IMR-90 (cell line): Measurements from ENCODE around the gene GP1BA. TPM values are rescaled to one million over a fixed set of nuclear protein-coding genes. Genes with fewer than 3 reads are reported as not detected.

Source experiments
- ATAC-seq: fragments of 200-7000 bp; cut with Tn5 transposase; 2 replicates; pipeline ENCODE4 v1.9.1; 2020; ENCODE audit warnings: low read depth, mild to moderate bottlenecking, moderate library complexity
- BruUV-seq: library from RNA; stranded (reverse); fragments of 400-500 nt; replicated peaks from 2 replicates; lab custom pipeline; 2021; lab: Mats Ljungman, UMichigan
- CTCF ChIA-PET: fragments of 300-600 bp; formaldehyde crosslinking; extraction: SDS; loops from one replicate; lab custom pipeline; 2021; ENCODE audit warnings: antibody characterized with exemption; lab: Yijun Ruan, JAX
- POLR2A ChIA-PET: fragments of 300-600 bp; sonication (Branson Sonifier 250); formaldehyde crosslinking; loops from one replicate; lab custom pipeline; 2022; ENCODE audit warnings: antibody characterized with exemption; ENCODE audit not compliant: unreplicated experiment; lab: Charles Lee
- DNase-seq: peaks from one replicate; pipeline ENCODE4 v3.0.0; 2013
- H2AFZ ChIP-seq: replicated peaks from 2 replicates; pipeline ENCODE3; 2013; ENCODE audit warnings: low read length, mild to moderate bottlenecking; ENCODE audit not compliant: poor library complexity
- H2AK5ac ChIP-seq: 2 replicates; pipeline ENCODE4 v1.6.1; 2013; ENCODE audit warnings: low read depth, low read length, inconsistent platforms
- H2AK9ac ChIP-seq: replicated peaks from 2 replicates; pipeline ENCODE3; 2013; ENCODE audit warnings: mild to moderate bottlenecking, low read depth, low read length, moderate library complexity; ENCODE audit not compliant: poor library complexity
- H2BK120ac ChIP-seq: 2 replicates; pipeline ENCODE4 v1.6.1; 2013; ENCODE audit warnings: low read depth, low read length, inconsistent platforms
- H2BK15ac ChIP-seq: 3 replicates; pipeline ENCODE4 v1.6.1; 2013; ENCODE audit warnings: low read depth, low read length, inconsistent platforms
- H2BK20ac ChIP-seq: 2 replicates; pipeline ENCODE4 v1.6.1; 2013; ENCODE audit warnings: low read depth, mild to moderate bottlenecking, inconsistent platforms, low read length, moderate library complexity
- H2BK5ac ChIP-seq: 2 replicates; pipeline ENCODE4 v1.6.1; 2013; ENCODE audit warnings: mild to moderate bottlenecking, low read depth, low read length, inconsistent platforms; ENCODE audit not compliant: poor library complexity, severe bottlenecking
- H3K14ac ChIP-seq: replicated peaks from 2 replicates; pipeline ENCODE4 v1.6.1; 2013; ENCODE audit warnings: low read depth, low read length, inconsistent platforms
- H3K18ac ChIP-seq: 2 replicates; pipeline ENCODE4 v1.6.1; 2013; ENCODE audit warnings: low read depth, low read length, control low read depth
- H3K23ac ChIP-seq: 2 replicates; pipeline ENCODE4 v1.6.1; 2013; ENCODE audit warnings: low read depth, low read length, inconsistent platforms
- H3K27ac ChIP-seq: 2 replicates; pipeline ENCODE4 v1.5.1; 2013; ENCODE audit warnings: mild to moderate bottlenecking, control low read depth, low read length; ENCODE audit not compliant: insufficient read depth
- H3K27me3 ChIP-seq: 2 replicates; pipeline ENCODE4 v1.6.1; 2013; ENCODE audit warnings: low read length; ENCODE audit not compliant: control insufficient read depth, insufficient read depth
- H3K36me3 ChIP-seq: 2 replicates; pipeline ENCODE4 v1.6.1; 2013; ENCODE audit warnings: low read length, mixed read lengths; ENCODE audit not compliant: control insufficient read depth, insufficient read depth
- H3K4ac ChIP-seq: 2 replicates; pipeline ENCODE4 v1.6.1; 2013; ENCODE audit warnings: low read depth, low read length, inconsistent platforms
- H3K4me1 ChIP-seq: 2 replicates; pipeline ENCODE4 v1.6.1; 2013; ENCODE audit warnings: low read length, mixed read lengths; ENCODE audit not compliant: control insufficient read depth, insufficient read depth
- H3K4me2 ChIP-seq: 2 replicates; pipeline ENCODE4 v1.6.1; 2013; ENCODE audit warnings: low read depth, mild to moderate bottlenecking, control low read depth, low read length, moderate library complexity
- H3K4me3 ChIP-seq: 2 replicates; pipeline ENCODE4 v1.5.1; 2013; ENCODE audit warnings: low read depth, mild to moderate bottlenecking, control low read depth, low read length, moderate library complexity; ENCODE audit not compliant: insufficient read depth
- H3K56ac ChIP-seq: 2 replicates; pipeline ENCODE4 v1.6.1; 2013; ENCODE audit warnings: low read length, inconsistent platforms; ENCODE audit not compliant: insufficient read depth; ENCODE audit errors: extremely low read depth
- H3K79me1 ChIP-seq, 2 experiments: 2 replicates each; pipeline ENCODE4 v1.6.1; 2013; ENCODE audit warnings: low read length in 2 of 2, inconsistent platforms in 1 of 2, low read depth in 1 of 2
- H3K9ac ChIP-seq: 2 replicates; pipeline ENCODE4 v1.6.1; 2013; ENCODE audit warnings: low read depth, low read length, control low read depth
- H3K9me1 ChIP-seq: 2 replicates; pipeline ENCODE4 v1.6.1; 2013; ENCODE audit warnings: low read length, inconsistent platforms; ENCODE audit not compliant: insufficient read depth
- H3K9me3 ChIP-seq: 2 replicates; pipeline ENCODE4 v1.6.1; 2013; ENCODE audit warnings: low read length; ENCODE audit not compliant: control insufficient read depth, insufficient read depth
- H4K20me1 ChIP-seq: 2 replicates; pipeline ENCODE4 v1.6.1; 2013; ENCODE audit warnings: low read length, inconsistent platforms; ENCODE audit not compliant: insufficient read depth
- H4K5ac ChIP-seq: 2 replicates; pipeline ENCODE4 v1.6.1; 2013; ENCODE audit warnings: mild to moderate bottlenecking, low read depth, low read length, control low read depth
- H4K8ac ChIP-seq, 2 experiments: 2 replicates each; pipeline ENCODE4 v1.6.1; 2013; ENCODE audit warnings: low read depth in 2 of 2, low read length in 2 of 2, control low read depth in 1 of 2, inconsistent platforms in 1 of 2
- H4K91ac ChIP-seq: 2 replicates; pipeline ENCODE4 v1.6.1; 2013; ENCODE audit warnings: low read depth, low read length, inconsistent platforms; ENCODE audit not compliant: insufficient read depth
- BHLHE40 ChIP-seq: fragments of 150-350 bp; IDR thresholded peaks from 2 replicates; pipeline ENCODE4 v1.6.1; 2016; ENCODE audit warnings: mild to moderate bottlenecking, low read depth, low read length
- CEBPB ChIP-seq: IDR thresholded peaks from 2 replicates; pipeline ENCODE4 v1.6.1; 2012; ENCODE audit warnings: low read depth, low read length, improper control_type of control experiment
- CHD1 ChIP-seq: IDR thresholded peaks from 2 replicates; pipeline ENCODE4 v1.6.1; 2012; ENCODE audit warnings: low read depth, low read length, improper control_type of control experiment
- FOS ChIP-seq: fragments of 150-350 bp; IDR thresholded peaks from 2 replicates; pipeline ENCODE4 v1.6.1; 2016; ENCODE audit warnings: low read depth, low read length
- MAFK ChIP-seq: IDR thresholded peaks from 2 replicates; pipeline ENCODE4 v1.6.1; 2012; ENCODE audit warnings: low read depth, low read length, improper control_type of control experiment
- MAZ ChIP-seq: IDR thresholded peaks from 2 replicates; pipeline ENCODE4 v1.6.1; 2012; ENCODE audit warnings: low read depth, mild to moderate bottlenecking, low read length, improper control_type of control experiment, moderate library complexity, borderline replicate concordance
- MXI1 ChIP-seq: IDR thresholded peaks from 2 replicates; pipeline ENCODE4 v1.6.1; 2012; ENCODE audit warnings: low read depth, mild to moderate bottlenecking, low read length, moderate library complexity, borderline replicate concordance
- POLR2A ChIP-seq: IDR thresholded peaks from 2 replicates; pipeline ENCODE4 v1.6.1; 2012; ENCODE audit warnings: mild to moderate bottlenecking, low read depth, low read length
- RAD21 ChIP-seq: IDR thresholded peaks from 2 replicates; pipeline ENCODE4 v1.6.1; 2012; ENCODE audit warnings: low read length, improper control_type of control experiment
- RFX5 ChIP-seq: IDR thresholded peaks from 2 replicates; pipeline ENCODE4 v1.8.0; 2012; ENCODE audit warnings: low read depth, mild to moderate bottlenecking, low read length, moderate library complexity
- SMC3 ChIP-seq: fragments of 150-350 bp; IDR thresholded peaks from 2 replicates; pipeline ENCODE4 v1.6.1; 2016; ENCODE audit warnings: low read depth, mild to moderate bottlenecking, antibody characterized with exemption, low read length, moderate library complexity
- WGBS, 2 experiments: methylation state at CpG; one replicate each; pipeline versions ENCODE4 v1.1.5 to v1.1.7; 2013; ENCODE audit warnings: missing lambda C conversion rate in 2 of 2; ENCODE audit not compliant: insufficient read length in 1 of 2; ENCODE audit errors: extremely low coverage in 2 of 2; 5-methylcytosine and 5-hydroxymethylcytosine counted together
- dilution Hi-C: fragments of 300-500 bp; cut with HindIII; formaldehyde crosslinking; loops from one replicate; pipeline ENCODE4 v1.14.3; 2018; ENCODE audit warnings: low sequenced_read_pairs; ENCODE audit not compliant: unreplicated experiment
- in situ Hi-C: fragments of 300-500 bp; cut with MboI; formaldehyde crosslinking; loops from 3 replicates; pipeline ENCODE4 v1.14.3; 2019; ENCODE audit warnings: low sequenced_read_pairs, inconsistent platforms, mixed read lengths
- intact Hi-C: fragments of 100-400 bp; cut with micrococcal nuclease; formaldehyde crosslinking; loops from 2 replicates; pipeline ENCODE4 v1.10.0; 2022
- polyA plus RNA-seq, 3 experiments: library from polyadenylated mRNA; depleted of rRNA; stranded (reverse); fragments of >200 nt; gene quantifications; 2 replicates each; pipeline ENCODE4 v1.2.3, GENCODE V29; 2012; ENCODE audit warnings: low replicate concordance in 1 of 3
- total RNA-seq: library from RNA; depleted of rRNA; stranded (reverse); fragments of >200 nt; gene quantifications from 2 replicates; pipeline ENCODE4 v1.2.3, GENCODE V29; 2012
- TF ChIP-seq, protein P1 (sequence below): fragments of 150-350 bp; IDR thresholded peaks from 2 replicates; pipeline ENCODE4 v1.6.1; 2016; ENCODE audit warnings: low read depth, mild to moderate bottlenecking, low read length, moderate library complexity, borderline replicate concordance
- TF ChIP-seq, protein P2 (sequence below): fragments of 150-350 bp; IDR thresholded peaks from 2 replicates; pipeline ENCODE4 v1.6.1; 2017; ENCODE audit warnings: mild to moderate bottlenecking, antibody characterized with exemption, low read length, low read depth
- TF ChIP-seq, protein P3 (sequence below): conservative IDR thresholded peaks from 2 replicates; pipeline ENCODE4 v1.5.1; 2012; ENCODE audit warnings: mild to moderate bottlenecking, low read depth, low read length, improper control_type of control experiment

Gene GP1BA
- total and polyA plus RNA-seq, 2 of the 4 experiments (the other 2 are of a cell fraction), result not detected

DNA sequence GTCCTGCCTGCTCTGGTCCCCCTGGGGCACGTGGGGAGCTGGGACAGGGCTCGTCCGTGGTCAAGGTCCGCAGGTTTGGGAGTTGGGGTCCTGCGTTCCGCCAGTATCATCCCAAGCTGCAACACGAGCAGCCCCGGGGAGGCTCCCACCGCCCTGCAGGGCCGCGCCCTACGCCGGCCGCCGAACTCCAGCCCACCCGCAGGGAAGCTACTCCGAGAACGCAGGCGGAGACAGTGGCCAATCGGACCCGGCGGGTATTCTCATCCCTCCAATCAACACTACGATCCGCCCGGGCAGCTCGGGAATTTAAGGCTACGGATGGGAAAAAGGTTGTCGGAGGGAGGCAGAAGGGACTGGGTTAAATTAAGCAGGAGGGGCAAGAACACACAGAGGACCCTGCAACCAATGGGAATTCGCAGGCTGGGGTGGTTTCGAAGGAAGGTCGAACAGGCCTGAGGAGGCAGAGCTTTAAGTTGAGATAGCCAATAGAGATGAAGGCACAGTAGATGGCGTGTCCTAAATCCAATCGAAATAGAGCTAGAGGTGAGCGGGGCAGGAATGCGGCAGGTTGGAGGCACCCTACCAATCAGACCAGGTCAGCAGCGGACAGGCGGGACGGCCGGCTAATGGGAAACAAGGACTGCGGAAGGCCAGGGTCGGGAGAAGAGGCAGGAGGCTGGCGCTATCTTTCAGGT lies 34.9 kb downstream of the GP1BA start:
- peaks cover 14% of the 10 kb centered on the region for H3K4me1 ChIP-seq
- H2BK15ac ChIP-seq, result no peak overlapping the region
- H2AK9ac ChIP-seq, result peak overlapping the region; percentile 99
- POLR2A ChIA-PET, result interaction anchor here (0.6 to 3.0 kb wide), 7 partner anchors 10 to 27 kb away, joined by 3 to 19 read pairs (median 8); partner anchors contain the start of genes ENO3, PFN1, RNF167 and SLC25A11
- H3K36me3 ChIP-seq, result peaks cover 12% of the 10 kb centered on the region
- H4K8ac ChIP-seq, result peak overlapping the region; percentile 84 to 93
- no TSS peak for BruUV-seq
- H2BK20ac ChIP-seq, result no peak overlapping the region
- peak overlapping the region; percentile 32 for H4K5ac ChIP-seq
- H2AFZ ChIP-seq, result peak overlapping the region; percentile 91
- no peaks in the 10 kb centered on the region for H3K27me3 ChIP-seq
- peak overlapping the region; percentile 95 for H2AK5ac ChIP-seq
- H3K9me1 ChIP-seq, result peaks cover 14% of the 10 kb centered on the region
- CTCF ChIA-PET, result interaction anchor here (0.9 to 1.7 kb wide), 4 partner anchors 20 to 64 kb away, joined by 3 to 11 read pairs (median 4); partner anchors contain the start of genes CAMTA2, CHRNE, RNF167 and SLC25A11
- ATAC-seq, result peak; percentile 85
- peak overlapping the region; percentile 87 for H3K27ac ChIP-seq
- H3K79me1 ChIP-seq, result peaks cover 20 to 67% of the 10 kb centered on the region in 2 experiments
- in situ Hi-C loops (no loop called here), intact Hi-C loops (loop anchor here (1.0 to 5.0 kb wide), 2 partner anchors 19 to 60 kb away; partner anchors contain the start of gene PFN1), dilution Hi-C loops (no loop called here)
- peak overlapping the region; percentile 43; the same call in 1 of the 2 replicates for H2BK120ac ChIP-seq
- peak overlapping the region; percentile 73 for H3K4me2 ChIP-seq
- peak overlapping the region; percentile 89 for H3K23ac ChIP-seq
- peak overlapping the region; percentile 83 for H2BK5ac ChIP-seq
- H3K4me3 ChIP-seq, result peak overlapping the region; percentile 58
- peak overlapping the region; percentile 93 for H3K14ac ChIP-seq
- peak overlapping the region; percentile 17 for H3K18ac ChIP-seq
- peak overlapping the region; percentile 88 for H4K91ac ChIP-seq
- peaks cover 3% of the 10 kb centered on the region; the same call in 1 of the 2 replicates for H4K20me1 ChIP-seq
- no peaks in the 10 kb centered on the region for H3K9me3 ChIP-seq
- peak overlapping the region; percentile 96 for H3K4ac ChIP-seq
- peak; percentile 100 for DNase-seq
- H3K9ac ChIP-seq, result peak overlapping the region; percentile 78
- peak overlapping the region; percentile 67 for H3K56ac ChIP-seq
- WGBS, 2 experiments, result 0% methylated on average over 6 of the region's 42 CpGs; no CpG with 5 or more reads in 1 of the 2 experiments
- TF ChIP-seq, protein P1, sequence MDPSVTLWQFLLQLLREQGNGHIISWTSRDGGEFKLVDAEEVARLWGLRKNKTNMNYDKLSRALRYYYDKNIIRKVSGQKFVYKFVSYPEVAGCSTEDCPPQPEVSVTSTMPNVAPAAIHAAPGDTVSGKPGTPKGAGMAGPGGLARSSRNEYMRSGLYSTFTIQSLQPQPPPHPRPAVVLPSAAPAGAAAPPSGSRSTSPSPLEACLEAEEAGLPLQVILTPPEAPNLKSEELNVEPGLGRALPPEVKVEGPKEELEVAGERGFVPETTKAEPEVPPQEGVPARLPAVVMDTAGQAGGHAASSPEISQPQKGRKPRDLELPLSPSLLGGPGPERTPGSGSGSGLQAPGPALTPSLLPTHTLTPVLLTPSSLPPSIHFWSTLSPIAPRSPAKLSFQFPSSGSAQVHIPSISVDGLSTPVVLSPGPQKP, result no peak
- no peak for TF ChIP-seq RAD21
- TF ChIP-seq RFX5, result no peak
- TF ChIP-seq POLR2A, result no peak
- TF ChIP-seq MAZ, result peak; percentile 60; the same call in 1 of the 2 replicates
- TF ChIP-seq FOS, result peak; percentile 78; the same call in 1 of the 2 replicates
- no peak for TF ChIP-seq BHLHE40
- no peak for TF ChIP-seq MAFK
- TF ChIP-seq, protein P2, sequence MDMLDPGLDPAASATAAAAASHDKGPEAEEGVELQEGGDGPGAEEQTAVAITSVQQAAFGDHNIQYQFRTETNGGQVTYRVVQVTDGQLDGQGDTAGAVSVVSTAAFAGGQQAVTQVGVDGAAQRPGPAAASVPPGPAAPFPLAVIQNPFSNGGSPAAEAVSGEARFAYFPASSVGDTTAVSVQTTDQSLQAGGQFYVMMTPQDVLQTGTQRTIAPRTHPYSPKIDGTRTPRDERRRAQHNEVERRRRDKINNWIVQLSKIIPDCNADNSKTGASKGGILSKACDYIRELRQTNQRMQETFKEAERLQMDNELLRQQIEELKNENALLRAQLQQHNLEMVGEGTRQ, result peak; percentile 10; the same call in 1 of the 2 replicates
- TF ChIP-seq CHD1, result no peak
- TF ChIP-seq, protein P3, sequence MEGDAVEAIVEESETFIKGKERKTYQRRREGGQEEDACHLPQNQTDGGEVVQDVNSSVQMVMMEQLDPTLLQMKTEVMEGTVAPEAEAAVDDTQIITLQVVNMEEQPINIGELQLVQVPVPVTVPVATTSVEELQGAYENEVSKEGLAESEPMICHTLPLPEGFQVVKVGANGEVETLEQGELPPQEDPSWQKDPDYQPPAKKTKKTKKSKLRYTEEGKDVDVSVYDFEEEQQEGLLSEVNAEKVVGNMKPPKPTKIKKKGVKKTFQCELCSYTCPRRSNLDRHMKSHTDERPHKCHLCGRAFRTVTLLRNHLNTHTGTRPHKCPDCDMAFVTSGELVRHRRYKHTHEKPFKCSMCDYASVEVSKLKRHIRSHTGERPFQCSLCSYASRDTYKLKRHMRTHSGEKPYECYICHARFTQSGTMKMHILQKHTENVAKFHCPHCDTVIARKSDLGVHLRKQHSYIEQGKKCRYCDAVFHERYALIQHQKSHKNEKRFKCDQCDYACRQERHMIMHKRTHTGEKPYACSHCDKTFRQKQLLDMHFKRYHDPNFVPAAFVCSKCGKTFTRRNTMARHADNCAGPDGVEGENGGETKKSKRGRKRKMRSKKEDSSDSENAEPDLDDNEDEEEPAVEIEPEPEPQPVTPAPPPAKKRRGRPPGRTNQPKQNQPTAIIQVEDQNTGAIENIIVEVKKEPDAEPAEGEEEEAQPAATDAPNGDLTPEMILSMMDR, result no peak
- no peak for TF ChIP-seq MXI1
- no peak for TF ChIP-seq CEBPB
- no peak for TF ChIP-seq SMC3
